KMS-11 (cell line): ENCODE data around the gene AIPL1.

Experiments used
- H2AFZ ChIP-seq: fragments of 200-600 bp; sonication (generic); 2 replicates; pipeline ENCODE4 v1.6.1; 2016; ENCODE audit warnings: antibody characterized with exemption, mixed run types, low read depth
- H3K27ac ChIP-seq: fragments of 200-600 bp; sonication (generic); 2 replicates; pipeline ENCODE4 v1.6.1; 2016; ENCODE audit warnings: mild to moderate bottlenecking, mixed run types
- H3K27me3 ChIP-seq: fragments of 200-600 bp; sonication (generic); 2 replicates; pipeline ENCODE4 v1.6.1; 2017; ENCODE audit warnings: mild to moderate bottlenecking, low read depth, mixed run types, moderate library complexity; ENCODE audit not compliant: insufficient read depth
- H3K36me3 ChIP-seq: fragments of 200-600 bp; sonication (generic); 2 replicates; pipeline ENCODE4 v1.6.1; 2017; ENCODE audit warnings: mild to moderate bottlenecking, mixed run types; ENCODE audit not compliant: insufficient read depth
- H3K4me1 ChIP-seq: fragments of 200-600 bp; sonication (generic); 2 replicates; pipeline ENCODE4 v1.6.1; 2016; ENCODE audit warnings: mild to moderate bottlenecking, low read depth, mixed run types; ENCODE audit not compliant: poor library complexity, severe bottlenecking
- H3K4me2 ChIP-seq: fragments of 200-600 bp; sonication (generic); 2 replicates; pipeline ENCODE4 v1.7.0; 2016; ENCODE audit warnings: mild to moderate bottlenecking, mixed run types
- H3K4me3 ChIP-seq: fragments of 200-600 bp; sonication (generic); IDR thresholded peaks from 2 replicates; pipeline ENCODE4 v1.6.1; 2017; ENCODE audit warnings: low read depth, low read length, mixed read lengths; ENCODE audit not compliant: insufficient read depth
- H3K79me2 ChIP-seq: fragments of 200-600 bp; sonication (generic); 2 replicates; pipeline ENCODE4 v1.6.1; 2016; ENCODE audit warnings: low read depth, mixed run types; ENCODE audit not compliant: insufficient read depth
- H3K9ac ChIP-seq: fragments of 200-600 bp; sonication (generic); 2 replicates; pipeline ENCODE4 v1.6.1; 2016; ENCODE audit warnings: mild to moderate bottlenecking, mixed run types
- H4K20me1 ChIP-seq: fragments of 200-600 bp; sonication (generic); 2 replicates; pipeline ENCODE4 v1.6.1; 2016; ENCODE audit warnings: mild to moderate bottlenecking, mixed run types; ENCODE audit not compliant: insufficient read depth
- CTCF ChIP-seq: fragments of 200-600 bp; sonication (generic); conservative IDR thresholded peaks from 2 replicates; pipeline ENCODE4 v1.6.1; 2017; ENCODE audit warnings: low read depth, mild to moderate bottlenecking, antibody characterized with exemption, low read length, moderate library complexity, mixed read lengths

The AIPL1 gene

GRCh38 chr17:6422654-6423241, 12.2 kb downstream of the AIPL1 start:
- no peak overlapping the region for H3K27ac ChIP-seq
- no peaks in the 10 kb centered on the region for H3K27me3 ChIP-seq
- H3K9ac ChIP-seq, result no peak overlapping the region
- TF ChIP-seq CTCF, result no peak
- H3K4me2 ChIP-seq, result no peak overlapping the region
- H3K4me3 ChIP-seq, result no peak overlapping the region
- H4K20me1 ChIP-seq, result no peaks in the 10 kb centered on the region
- no peaks in the 10 kb centered on the region for H3K36me3 ChIP-seq
- no peak overlapping the region for H2AFZ ChIP-seq
- H3K79me2 ChIP-seq, result no peaks in the 10 kb centered on the region
- H3K4me1 ChIP-seq, result no peaks in the 10 kb centered on the region

- H3K4me3 ChIP-seq, result no peak overlapping the region
- H3K27me3 ChIP-seq, result no peaks in the 10 kb centered on the region
- H4K20me1 ChIP-seq, result no peaks in the 10 kb centered on the region
- no peak overlapping the region for H3K27ac ChIP-seq
- TF ChIP-seq CTCF, result peak; percentile 60
- no peak overlapping the region for H3K4me2 ChIP-seq
- no peaks in the 10 kb centered on the region for H3K36me3 ChIP-seq
- H3K9ac ChIP-seq, result no peak overlapping the region
- no peak overlapping the region for H2AFZ ChIP-seq
- no peaks in the 10 kb centered on the region for H3K4me1 ChIP-seq
- no peaks in the 10 kb centered on the region for H3K79me2 ChIP-seq
These were observed 13.0 kb downstream of the AIPL1 start for GRCh38 chr17:6421700-6422604.

GRCh38 chr17:6420173-6420641, 14.7 kb downstream of the AIPL1 start:
- H2AFZ ChIP-seq, result no peak overlapping the region

GRCh38 chr17:6415616-6416015, 19.3 kb downstream of the AIPL1 start:
- no peak overlapping the region for H3K4me3 ChIP-seq
- no peak overlapping the region for H2AFZ ChIP-seq
- H3K4me1 ChIP-seq, result no peaks in the 10 kb centered on the region
- H3K9ac ChIP-seq, result no peak overlapping the region
- no peak overlapping the region for H3K27ac ChIP-seq
- no peaks in the 10 kb centered on the region for H3K36me3 ChIP-seq
- no peaks in the 10 kb centered on the region for H3K79me2 ChIP-seq
- TF ChIP-seq CTCF, result no peak
- no peak overlapping the region for H3K4me2 ChIP-seq
- no peaks in the 10 kb centered on the region for H4K20me1 ChIP-seq
- no peaks in the 10 kb centered on the region for H3K27me3 ChIP-seq

More at GRCh38 chr17:6420173-6420641, 14.7 kb downstream of the AIPL1 start:
- no peaks in the 10 kb centered on the region for H3K36me3 ChIP-seq
- no peak overlapping the region for H3K27ac ChIP-seq
- no peaks in the 10 kb centered on the region for H3K27me3 ChIP-seq
- H4K20me1 ChIP-seq, result no peaks in the 10 kb centered on the region
- no peak overlapping the region for H3K9ac ChIP-seq
- no peaks in the 10 kb centered on the region for H3K4me1 ChIP-seq
- no peaks in the 10 kb centered on the region for H3K79me2 ChIP-seq
- no peak overlapping the region for H3K4me3 ChIP-seq
- TF ChIP-seq CTCF, result no peak
- H3K4me2 ChIP-seq, result no peak overlapping the region
